Upper lobe of right lung (tissue), 1 donor: ENCODE measurements around the gene USP31. TPM values are rescaled to one million over a fixed set of nuclear protein-coding genes. Genes with fewer than 3 reads are reported as not detected.

ENCODE experiments used
- ATAC-seq: fragments of 200-7000 bp; cut with Tn5 transposase; one replicate; pipeline ENCODE4 v1.9.1; 2020; ENCODE audit warnings: mild to moderate bottlenecking, moderate library complexity
- DNase-seq: peaks from one replicate; pipeline ENCODE4 v3.0.0-alpha.2; 2020
- H3K27ac ChIP-seq: fragments of 200-600 bp; one replicate; pipeline ENCODE4 v1.8.0; 2022
- H3K27me3 ChIP-seq: fragments of 200-600 bp; one replicate; pipeline ENCODE4 v1.8.0; 2022; ENCODE audit warnings: mild to moderate bottlenecking
- H3K36me3 ChIP-seq: fragments of 200-600 bp; one replicate; pipeline ENCODE4 v1.8.0; 2022
- H3K4me1 ChIP-seq: fragments of 200-600 bp; one replicate; pipeline ENCODE4 v1.8.0; 2022
- H3K4me3 ChIP-seq: fragments of 200-600 bp; one replicate; pipeline ENCODE4 v1.8.0; 2022; ENCODE audit warnings: mild to moderate bottlenecking
- H3K9me3 ChIP-seq: fragments of 200-600 bp; one replicate; pipeline ENCODE4 v1.8.0; 2022
- intact Hi-C: fragments of 100-400 bp; cut with DNase I; formaldehyde crosslinking; loops from one replicate; pipeline ENCODE4 v1.11.0; 2022
- total RNA-seq: library from RNA; stranded (reverse); fragmentation: NEBNext Ultra II Directional; extraction: Animal tissue kit (Norgen Biotek cat#: 25700); gene quantifications from one replicate; pipeline ENCODE4 v1.2.1, GENCODE V29; 2021
- TF ChIP-seq, protein P1 (sequence below): fragments of 200-600 bp; IDR thresholded peaks from one replicate; pipeline ENCODE4 v1.8.0; 2022; ENCODE audit warnings: antibody characterized with exemption
- donor health status: DM: no; HTN: yes; CAD: no; lungs with severe emphysema.

Gene USP31
- total RNA-seq, 1 donor from 2014 or later: 15.9 TPM

DNA sequence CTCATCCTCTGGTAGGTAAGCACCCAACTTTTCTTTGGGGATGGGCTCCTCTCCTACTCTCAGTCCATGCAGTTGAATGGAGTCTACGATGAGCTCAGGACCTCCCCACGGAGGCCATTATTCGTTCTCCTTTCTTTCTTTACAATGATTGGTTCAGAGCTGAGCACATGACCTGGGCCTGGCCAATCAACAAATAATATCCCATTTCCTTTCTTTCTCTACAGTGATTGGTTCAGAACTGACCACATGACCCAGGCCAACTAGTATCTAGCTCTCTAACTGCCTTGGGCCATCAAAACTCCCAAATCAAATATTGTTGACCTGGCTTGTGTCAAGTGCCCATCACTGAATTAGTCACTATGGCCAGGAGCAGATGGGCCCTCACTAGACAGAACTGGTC is 129.2 kb downstream of the USP31 start:
- Histone ChIP-seq H3K27me3 (no peaks in the 10 kb centered on the region), H3K36me3 (no peaks in the 10 kb centered on the region), H3K27ac (no peak overlapping the region), H3K9me3 (no peaks in the 10 kb centered on the region), H3K4me3 (no peak overlapping the region), H3K4me1 (no peaks in the 10 kb centered on the region)
- intact Hi-C loops: no loop called here
- TF ChIP-seq, protein P1, sequence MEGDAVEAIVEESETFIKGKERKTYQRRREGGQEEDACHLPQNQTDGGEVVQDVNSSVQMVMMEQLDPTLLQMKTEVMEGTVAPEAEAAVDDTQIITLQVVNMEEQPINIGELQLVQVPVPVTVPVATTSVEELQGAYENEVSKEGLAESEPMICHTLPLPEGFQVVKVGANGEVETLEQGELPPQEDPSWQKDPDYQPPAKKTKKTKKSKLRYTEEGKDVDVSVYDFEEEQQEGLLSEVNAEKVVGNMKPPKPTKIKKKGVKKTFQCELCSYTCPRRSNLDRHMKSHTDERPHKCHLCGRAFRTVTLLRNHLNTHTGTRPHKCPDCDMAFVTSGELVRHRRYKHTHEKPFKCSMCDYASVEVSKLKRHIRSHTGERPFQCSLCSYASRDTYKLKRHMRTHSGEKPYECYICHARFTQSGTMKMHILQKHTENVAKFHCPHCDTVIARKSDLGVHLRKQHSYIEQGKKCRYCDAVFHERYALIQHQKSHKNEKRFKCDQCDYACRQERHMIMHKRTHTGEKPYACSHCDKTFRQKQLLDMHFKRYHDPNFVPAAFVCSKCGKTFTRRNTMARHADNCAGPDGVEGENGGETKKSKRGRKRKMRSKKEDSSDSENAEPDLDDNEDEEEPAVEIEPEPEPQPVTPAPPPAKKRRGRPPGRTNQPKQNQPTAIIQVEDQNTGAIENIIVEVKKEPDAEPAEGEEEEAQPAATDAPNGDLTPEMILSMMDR: no peak
- DNase-seq (no peak), ATAC-seq (no peak)

DNA sequence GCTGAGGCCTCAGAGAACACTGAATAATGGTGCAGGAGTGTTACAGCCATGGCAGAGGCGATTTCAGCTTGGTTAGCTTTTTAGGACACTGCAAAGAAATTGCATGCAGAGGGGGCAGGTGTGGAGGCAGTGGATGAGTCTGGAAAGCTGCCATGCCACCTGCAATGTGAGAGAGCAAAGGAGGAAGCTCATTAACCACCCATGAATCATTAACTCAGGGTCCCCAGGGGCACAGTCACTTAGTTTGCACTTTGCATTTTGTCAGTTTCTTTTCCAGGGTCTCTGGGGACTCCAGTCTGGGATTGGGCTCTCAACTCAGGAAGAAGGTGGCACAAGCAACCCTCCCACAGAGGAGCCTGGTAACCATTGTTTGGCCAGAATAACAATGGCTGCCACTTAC is 132.9 kb downstream of the USP31 start:
- H3K27me3 ChIP-seq: no peaks in the 10 kb centered on the region
- ATAC-seq (no peak), DNase-seq (no peak)
- no peak overlapping the region for H3K27ac ChIP-seq
- H3K4me1 ChIP-seq: no peaks in the 10 kb centered on the region
- no peaks in the 10 kb centered on the region for H3K36me3 ChIP-seq
- no peaks in the 10 kb centered on the region for H3K9me3 ChIP-seq
- intact Hi-C loops: no loop called here
- TF ChIP-seq, protein P1: no peak
- no peak overlapping the region for H3K4me3 ChIP-seq

DNA sequence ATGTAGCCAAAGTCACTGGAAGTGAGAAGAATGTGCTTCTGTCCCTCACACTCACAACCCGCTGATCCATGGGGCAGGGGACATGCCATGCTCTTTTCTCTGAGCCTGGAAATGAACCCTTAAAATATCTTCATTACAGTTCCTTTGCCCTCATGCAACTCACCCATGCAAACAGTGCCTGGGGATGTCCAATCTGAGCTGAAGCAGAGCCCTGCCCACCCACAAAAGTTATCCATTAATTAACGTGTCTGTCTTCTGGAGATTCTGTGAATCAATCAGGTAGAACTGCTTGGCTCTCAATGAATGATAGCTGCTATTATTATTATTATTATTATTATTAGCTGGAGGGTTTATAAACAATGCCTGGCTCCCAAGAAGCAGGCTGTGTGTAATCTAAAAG is 133.7 kb downstream of the USP31 start:
- TF ChIP-seq, protein P1: no peak
- DNase-seq (no peak), ATAC-seq (no peak)
- Histone ChIP-seq H3K4me3 (no peak overlapping the region), H3K4me1 (no peaks in the 10 kb centered on the region), H3K27ac (no peak overlapping the region), H3K9me3 (no peaks in the 10 kb centered on the region), H3K36me3 (no peaks in the 10 kb centered on the region), H3K27me3 (peaks cover 4% of the 10 kb centered on the region)
- intact Hi-C loops: no loop called here

DNA sequence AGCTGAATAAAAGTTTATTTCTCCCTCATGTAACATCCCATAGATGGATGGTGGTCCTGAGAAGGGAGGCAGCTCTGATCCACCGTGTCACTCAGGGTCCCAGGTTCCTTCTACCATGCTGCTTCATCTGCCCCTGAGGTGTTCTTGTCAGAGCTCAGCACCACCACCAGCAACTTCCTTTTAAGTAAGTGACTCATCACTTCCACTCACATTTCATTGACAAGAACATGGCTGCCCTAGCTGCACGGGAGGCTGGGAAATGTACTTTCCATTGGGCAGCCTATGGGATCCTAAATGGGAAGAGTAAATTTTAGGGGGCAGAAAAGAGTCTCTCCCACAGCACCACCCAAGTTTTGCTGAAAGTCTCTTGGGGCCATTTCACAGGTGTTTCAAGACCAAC is 134.7 kb downstream of the USP31 start:
- ATAC-seq (no peak), DNase-seq (no peak)
- intact Hi-C loops: no loop called here
- TF ChIP-seq, protein P1: no peak
- Histone ChIP-seq H3K27me3 (peaks cover 4% of the 10 kb centered on the region), H3K36me3 (no peaks in the 10 kb centered on the region), H3K27ac (no peak overlapping the region), H3K4me1 (no peaks in the 10 kb centered on the region), H3K9me3 (no peaks in the 10 kb centered on the region), H3K4me3 (no peak overlapping the region)

Other genes with a start within 250 kb of the USP31 start
- gene SCNN1G, start 33.3 kb upstream of the USP31 start, total RNA-seq: 14.8 TPM
- 50.3 TPM for gene SCNN1B, start 152.8 kb upstream of the USP31 start, total RNA-seq